H1 (cell line): Measurements from ENCODE around the gene NHLH2. TPM values are rescaled to one million over a fixed set of nuclear protein-coding genes. Genes with fewer than 3 reads are reported as not detected.

Experiments used
- CTCF ChIA-PET: fragments of 300-600 bp; sonication (Branson Sonifier 250); formaldehyde crosslinking; loops from one replicate; lab custom pipeline; 2021; ENCODE audit not compliant: partially characterized antibody; lab: Charles Lee
- POLR2A ChIA-PET: fragments of 300-600 bp; sonication (Branson Sonifier 250); formaldehyde crosslinking; loops from one replicate; lab custom pipeline; 2021; ENCODE audit warnings: inconsistent platforms; ENCODE audit not compliant: partially characterized antibody; lab: Charles Lee
- DNase-seq, 2 experiments: peaks; one replicate each; pipeline versions ENCODE4 v3.0.0 to v3.0.0-alpha.2; 2010 to 2022; ENCODE audit warnings: low spot score in 2 of 2, low read depth in 1 of 2, mixed read lengths in 1 of 2
- FAIRE-seq: peaks from 2 replicates; lab custom pipeline; 2011; peaks lifted over from hg19 to GRCh38; lab: Jason Lieb, UNC
- H2AFZ ChIP-seq: 2 replicates; pipeline ENCODE4 v1.8.1; 2012; ENCODE audit warnings: low read length, inconsistent platforms
- H2AK5ac ChIP-seq: 2 replicates; pipeline ENCODE4 v1.6.1; 2013; ENCODE audit warnings: low read depth, low read length
- H2BK120ac ChIP-seq: replicated peaks from 2 replicates; pipeline ENCODE3; 2013; ENCODE audit warnings: low read depth, low read length, inconsistent platforms
- H2BK12ac ChIP-seq: 2 replicates; pipeline ENCODE4 v1.6.1; 2013; ENCODE audit warnings: low read depth, low read length
- H2BK15ac ChIP-seq: 2 replicates; pipeline ENCODE4 v1.6.1; 2013; ENCODE audit warnings: low read length
- H2BK20ac ChIP-seq: 2 replicates; pipeline ENCODE4 v1.6.1; 2013; ENCODE audit warnings: low read length
- H2BK5ac ChIP-seq: 2 replicates; pipeline ENCODE4 v1.6.1; 2013; ENCODE audit warnings: low read depth, low read length
- H3K14ac ChIP-seq: 2 replicates; pipeline ENCODE4 v1.6.1; 2013; ENCODE audit warnings: inconsistent platforms; ENCODE audit not compliant: insufficient read length
- H3K18ac ChIP-seq: 2 replicates; pipeline ENCODE4 v1.6.1; 2013; ENCODE audit warnings: low read length; ENCODE audit errors: extremely low read depth
- H3K23ac ChIP-seq: 2 replicates; pipeline ENCODE4 v1.6.1; 2013; ENCODE audit warnings: inconsistent platforms; ENCODE audit not compliant: insufficient read length
- H3K23me2 ChIP-seq: 2 replicates; pipeline ENCODE4 v1.6.1; 2013; ENCODE audit warnings: low read depth, low read length
- H3K27ac ChIP-seq: 2 replicates; pipeline ENCODE4 v1.6.1; 2011; ENCODE audit warnings: low read depth, low read length, inconsistent platforms
- H3K27me3 ChIP-seq, 4 experiments: replicated peaks in 1 of 4; 1 replicate in 1 of 4; 2 replicates in 3 of 4; pipeline versions ENCODE4 v1.6.1 to v1.8.1; 2011 to 2013; ENCODE audit warnings: low read length in 3 of 4, mild to moderate bottlenecking in 3 of 4, inconsistent platforms in 2 of 4, mixed read lengths in 2 of 4, moderate library complexity in 1 of 4; ENCODE audit not compliant: control insufficient read depth in 3 of 4, insufficient read depth in 3 of 4; ENCODE audit errors: extremely low read depth in 1 of 4
- H3K36me3 ChIP-seq, 4 experiments: 2 replicates each; pipeline versions ENCODE4 v1.6.1 to v1.8.1; 2011 to 2013; ENCODE audit warnings: mild to moderate bottlenecking in 4 of 4, low read length in 3 of 4, moderate library complexity in 2 of 4, control low read depth in 1 of 4, inconsistent platforms in 1 of 4; ENCODE audit not compliant: insufficient read depth in 4 of 4, control insufficient read depth in 2 of 4
- H3K4ac ChIP-seq: replicated peaks from 2 replicates; pipeline ENCODE3; 2013; ENCODE audit warnings: low read length, low read depth, mixed read lengths, inconsistent platforms; ENCODE audit not compliant: insufficient read length
- H3K4me1 ChIP-seq, 4 experiments: replicated peaks in 1 of 4; 1 replicate in 1 of 4; 2 replicates in 3 of 4; pipeline versions ENCODE4 v1.6.1 to v1.8.1; 2011 to 2013; ENCODE audit warnings: low read length in 3 of 4, inconsistent platforms in 2 of 4, mixed read lengths in 1 of 4; ENCODE audit not compliant: insufficient read depth in 4 of 4, control insufficient read depth in 3 of 4
- H3K4me2 ChIP-seq, 2 experiments: 2 replicates each; pipeline versions ENCODE4 v1.6.1 to v1.8.1; 2011 to 2013; ENCODE audit warnings: low read depth in 2 of 2, low read length in 2 of 2, control low read depth in 1 of 2, inconsistent platforms in 1 of 2, mild to moderate bottlenecking in 1 of 2; ENCODE audit not compliant: insufficient read depth in 1 of 2
- H3K4me3 ChIP-seq, 4 experiments: fragments of 200-600, 300-600 bp in 1 of 4; sonication (generic), shearing (Covaris generic), sonication (Bioruptor Twin) in 1 of 4; 2 replicates each; pipeline versions ENCODE4 v1.5.1 to v1.8.1; 2011 to 2016; ENCODE audit warnings: low read length in 4 of 4, low read depth in 3 of 4, control low read depth in 2 of 4, inconsistent platforms in 2 of 4, mild to moderate bottlenecking in 2 of 4, mixed read lengths in 1 of 4, moderate library complexity in 1 of 4; ENCODE audit not compliant: insufficient read depth in 2 of 4; ENCODE audit errors: extremely low read depth in 1 of 4
- H3K56ac ChIP-seq: replicated peaks from 2 replicates; pipeline ENCODE3; 2013; ENCODE audit warnings: low read depth, mild to moderate bottlenecking, mixed read lengths, low read length, inconsistent platforms; ENCODE audit not compliant: insufficient read length
- H3K79me1 ChIP-seq: 2 replicates; pipeline ENCODE4 v1.6.1; 2013; ENCODE audit warnings: low read depth, low read length, control low read depth
- H3K79me2 ChIP-seq, 2 experiments: 2 replicates each; pipeline versions ENCODE4 v1.6.1 to v1.8.1; 2012 to 2013; ENCODE audit warnings: low read length in 2 of 2, mild to moderate bottlenecking in 2 of 2, inconsistent platforms in 1 of 2; ENCODE audit not compliant: insufficient read depth in 2 of 2, control insufficient read depth in 1 of 2
- H3K9ac ChIP-seq, 4 experiments: replicated peaks in 1 of 4; 1 replicate in 1 of 4; 2 replicates in 3 of 4; pipeline versions ENCODE4 v1.6.1 to v1.8.1; 2011 to 2013; ENCODE audit warnings: low read depth in 3 of 4, low read length in 3 of 4, control low read depth in 2 of 4, mild to moderate bottlenecking in 2 of 4, moderate library complexity in 2 of 4, inconsistent platforms in 1 of 4; ENCODE audit errors: extremely low read depth in 1 of 4
- H3K9me3 ChIP-seq, 2 experiments: 2 replicates each; pipeline versions ENCODE4 v1.6.1 to v1.8.1; 2012 to 2013; ENCODE audit warnings: mild to moderate bottlenecking in 2 of 2, moderate library complexity in 2 of 2, control low read depth in 1 of 2, inconsistent platforms in 1 of 2, low read depth in 1 of 2, low read length in 1 of 2, mixed read lengths in 1 of 2; ENCODE audit not compliant: insufficient read depth in 2 of 2
- H4K20me1 ChIP-seq, 2 experiments: replicated peaks in 1 of 2; 2 replicates each; pipeline versions ENCODE3 to v1.8.1; 2011 to 2013; ENCODE audit warnings: inconsistent platforms in 2 of 2, low read length in 2 of 2, mild to moderate bottlenecking in 1 of 2; ENCODE audit not compliant: insufficient read depth in 2 of 2, control insufficient read depth in 1 of 2
- H4K5ac ChIP-seq: 2 replicates; pipeline ENCODE4 v1.6.1; 2013; ENCODE audit warnings: low read length, low read depth, mixed read lengths, inconsistent platforms; ENCODE audit not compliant: insufficient read length
- H4K8ac ChIP-seq: 2 replicates; pipeline ENCODE4 v1.8.0; 2013; ENCODE audit warnings: mild to moderate bottlenecking, moderate library complexity, low read length, inconsistent platforms; ENCODE audit not compliant: insufficient read depth; ENCODE audit errors: extremely low read depth
- H4K91ac ChIP-seq: replicated peaks from 2 replicates; pipeline ENCODE3; 2013; ENCODE audit warnings: low read length, mixed read lengths, inconsistent platforms; ENCODE audit not compliant: insufficient read length
- CEBPB ChIP-seq: IDR thresholded peaks from 2 replicates; pipeline ENCODE4 v1.6.1; 2012; ENCODE audit warnings: low read depth, low read length
- EGR1 ChIP-seq: IDR thresholded peaks from 2 replicates; pipeline ENCODE4 v1.6.1; 2011; ENCODE audit warnings: low read depth, low read length, borderline replicate concordance
- MAFK ChIP-seq: IDR thresholded peaks from 2 replicates; pipeline ENCODE4 v1.6.1; 2012; ENCODE audit warnings: low read depth, mild to moderate bottlenecking, improper control_type of control experiment, low read length
- PHF8 ChIP-seq: fragments of 200-600 bp; sonication (generic); conservative IDR thresholded peaks from 2 replicates; pipeline ENCODE4 v1.7.1; 2012; ENCODE audit warnings: low read depth, mild to moderate bottlenecking, inconsistent platforms, low read length, moderate library complexity
- POLR2A ChIP-seq, 2 experiments: IDR thresholded peaks; 1 replicate in 1 of 2; 2 replicates in 1 of 2; pipeline ENCODE4 v1.6.1; 2011; ENCODE audit warnings: low read depth in 2 of 2, low read length in 2 of 2, mild to moderate bottlenecking in 2 of 2; ENCODE audit errors: control extremely low read depth in 1 of 2
- RBBP5 ChIP-seq: IDR thresholded peaks from 2 replicates; pipeline ENCODE4 v1.7.1; 2012; ENCODE audit warnings: low read depth, mild to moderate bottlenecking, inconsistent platforms, low read length, moderate library complexity, borderline replicate concordance
- SAP30 ChIP-seq: fragments of 300-600 bp; sonication (generic); IDR thresholded peaks from 2 replicates; pipeline ENCODE4 v1.7.1; 2012; ENCODE audit warnings: low read length, moderate library complexity, mild to moderate bottlenecking, inconsistent platforms; ENCODE audit not compliant: insufficient read depth, insufficient replicate concordance
- SIRT6 ChIP-seq: IDR thresholded peaks from one replicate; pipeline ENCODE4 v1.7.1; 2012; ENCODE audit warnings: low read length, inconsistent platforms
- SP2 ChIP-seq: IDR thresholded peaks from 2 replicates; pipeline ENCODE4 v1.6.1; 2012; ENCODE audit warnings: mild to moderate bottlenecking, low read length, inconsistent platforms
- TBP ChIP-seq: IDR thresholded peaks from 2 replicates; pipeline ENCODE4 v1.6.1; 2011; ENCODE audit warnings: low read depth, low read length, improper control_type of control experiment
- ZNF274 ChIP-seq: IDR thresholded peaks from 2 replicates; pipeline ENCODE4 v1.7.0; 2012; ENCODE audit warnings: low read length, borderline replicate concordance; ENCODE audit errors: extremely low read depth
- WGBS, 2 experiments: shearing (Covaris generic) in 1 of 2; methylation state at CpG; one replicate each; pipeline versions ENCODE4 v1.1.6 to v1.1.7; 2013 to 2015; ENCODE audit warnings: low lambda C conversion rate in 2 of 2, mixed read lengths in 2 of 2, inconsistent platforms in 1 of 2, low coverage in 1 of 2, missing lambda C conversion rate in 1 of 2; ENCODE audit not compliant: insufficient replicate concordance in 2 of 2, insufficient coverage in 1 of 2, insufficient read length in 1 of 2; ENCODE audit errors: extremely low coverage in 1 of 2, missing lambda C conversion rate in 1 of 2; 5-methylcytosine and 5-hydroxymethylcytosine counted together
- polyA plus RNA-seq, 7 experiments: library from polyadenylated mRNA; depleted of rRNA in 3 of 7; stranded (reverse) in 5 of 7; unstranded in 2 of 7; fragments of >200 nt in 5 of 7; fragments of 200-250 nt in 2 of 7; gene quantifications; 1 replicate in 5 of 7; 2 replicates in 1 of 7; 4 replicates in 1 of 7; pipeline versions ENCODE4 v1.2.1 to v1.2.3, GENCODE V29; 2011 to 2013; ENCODE audit warnings: missing spikeins in 2 of 7, mixed read lengths in 2 of 7
- total RNA-seq: library from RNA; stranded (reverse); fragmentation: NEBNext Ultra II Directional; extraction: Animal tissue kit (Norgen Biotek cat#: 25700); gene quantifications from 2 replicates; pipeline ENCODE4 v1.2.1, GENCODE V29; 2021
- TF ChIP-seq, protein P1 (sequence below), 3 experiments: IDR thresholded peaks; 1 replicate in 2 of 3; 2 replicates in 1 of 3; pipeline versions ENCODE4 v1.5.1 to v1.6.1; 2011; ENCODE audit warnings: low read length in 3 of 3, mild to moderate bottlenecking in 3 of 3, inconsistent platforms in 2 of 3, low read depth in 1 of 3, moderate library complexity in 1 of 3; ENCODE audit not compliant: insufficient read depth in 1 of 3; ENCODE audit errors: control extremely low read depth in 1 of 3

NHLH2 gene
- total and polyA plus RNA-seq, 2 of the 8 experiments (the other 6 are each of a cell fraction or from before 2014, with no cell fraction given): 0.92 to 1.1 TPM

DNA sequence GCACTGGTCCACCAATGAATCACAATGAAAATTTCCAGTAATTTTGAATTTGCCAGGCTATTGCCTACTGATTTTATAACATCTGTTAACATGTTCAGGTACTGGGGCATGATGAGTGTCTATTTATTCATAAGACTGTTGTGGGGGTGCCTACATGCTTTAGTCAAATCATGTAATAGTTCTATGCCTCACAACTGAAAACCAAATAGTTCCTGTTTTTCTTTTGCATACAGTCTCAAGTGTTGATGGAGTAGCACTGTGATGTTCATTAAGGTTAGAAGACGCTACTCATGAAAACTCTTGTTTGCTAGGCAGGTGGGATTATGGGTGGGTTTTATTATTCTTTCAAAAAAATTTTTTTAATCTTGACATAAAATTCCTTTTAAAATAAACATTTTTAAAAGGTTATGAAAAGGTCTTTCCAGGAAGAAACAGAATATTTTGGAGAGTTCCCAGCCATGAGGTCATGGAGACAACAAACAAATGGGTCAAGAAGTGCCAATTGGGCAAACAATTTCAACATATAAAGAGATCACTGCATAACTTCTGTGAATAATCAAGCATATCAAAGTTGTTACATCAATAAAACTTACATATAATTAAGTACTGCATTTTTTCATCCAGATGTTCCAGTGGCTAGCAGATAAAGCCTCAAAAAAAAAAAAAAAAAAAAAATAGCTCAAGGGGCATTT is 40.2 kb upstream of the NHLH2 start:
- Histone ChIP-seq H3K4me2 (no peak overlapping the region), H3K79me1 (no peaks in the 10 kb centered on the region), H2BK12ac (no peak overlapping the region), H4K8ac (no peak overlapping the region), H4K5ac (no peak overlapping the region), H3K4me1 (no peaks in the 10 kb centered on the region), H3K23ac (no peak overlapping the region), H2BK15ac (no peak overlapping the region), H3K56ac (no peak overlapping the region), H3K9ac (no peak overlapping the region), H2AK5ac (no peak overlapping the region), H4K20me1 (no peaks in the 10 kb centered on the region), H3K27me3 (no peaks in the 10 kb centered on the region), H4K91ac (no peak overlapping the region), H2BK5ac (no peak overlapping the region), H3K36me3 (no peaks in the 10 kb centered on the region), H3K9me3 (no peaks in the 10 kb centered on the region), H2BK20ac (no peak overlapping the region), H3K4me3 (no peak overlapping the region), H3K27ac (no peak overlapping the region), H3K23me2 (no peaks in the 10 kb centered on the region), H3K4ac (no peak overlapping the region), H3K18ac (no peak overlapping the region), H3K14ac (no peak overlapping the region), H3K79me2 (no peaks in the 10 kb centered on the region), H2AFZ (no peak overlapping the region), H2BK120ac (no peak overlapping the region)
- 100% methylated on average over 1 of the region's 1 CpG; no CpG with 5 or more reads in 1 of the 2 experiments for WGBS, 2 experiments
- FAIRE-seq (no peak), DNase-seq (no peak)
- POLR2A ChIA-PET: no interaction called here
- CTCF ChIA-PET: interaction anchor here (0.8 to 2.1 kb wide), 4 partner anchors 7 to 47 kb away, joined by 3 to 6 read pairs (median 4); no protein-coding TSS in a partner anchor
- TF ChIP-seq, protein P1, sequence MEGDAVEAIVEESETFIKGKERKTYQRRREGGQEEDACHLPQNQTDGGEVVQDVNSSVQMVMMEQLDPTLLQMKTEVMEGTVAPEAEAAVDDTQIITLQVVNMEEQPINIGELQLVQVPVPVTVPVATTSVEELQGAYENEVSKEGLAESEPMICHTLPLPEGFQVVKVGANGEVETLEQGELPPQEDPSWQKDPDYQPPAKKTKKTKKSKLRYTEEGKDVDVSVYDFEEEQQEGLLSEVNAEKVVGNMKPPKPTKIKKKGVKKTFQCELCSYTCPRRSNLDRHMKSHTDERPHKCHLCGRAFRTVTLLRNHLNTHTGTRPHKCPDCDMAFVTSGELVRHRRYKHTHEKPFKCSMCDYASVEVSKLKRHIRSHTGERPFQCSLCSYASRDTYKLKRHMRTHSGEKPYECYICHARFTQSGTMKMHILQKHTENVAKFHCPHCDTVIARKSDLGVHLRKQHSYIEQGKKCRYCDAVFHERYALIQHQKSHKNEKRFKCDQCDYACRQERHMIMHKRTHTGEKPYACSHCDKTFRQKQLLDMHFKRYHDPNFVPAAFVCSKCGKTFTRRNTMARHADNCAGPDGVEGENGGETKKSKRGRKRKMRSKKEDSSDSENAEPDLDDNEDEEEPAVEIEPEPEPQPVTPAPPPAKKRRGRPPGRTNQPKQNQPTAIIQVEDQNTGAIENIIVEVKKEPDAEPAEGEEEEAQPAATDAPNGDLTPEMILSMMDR (IDR thresholded peaks at IDR 0.05; ENCODE audit: control extremely low read depth in 1 of 3, insufficient read depth in 1 of 3, low read depth in 1 of 3, low read length in 3 of 3): no peak
- TF ChIP-seq TBP (no peak), ZNF274 (no peak), CEBPB (no peak), SP2 (no peak), SAP30 (no peak), POLR2A (IDR thresholded peaks at IDR 0.05; ENCODE audit: control extremely low read depth in 1 of 2, low read depth in 2 of 2, low read length in 2 of 2) (no peak), EGR1 (no peak), PHF8 (no peak), RBBP5 (no peak), MAFK (no peak), SIRT6 (no peak)
